Measurements from ENCODE around the gene ADGB. TPM values are rescaled to one million over a fixed set of nuclear protein-coding genes. Genes with fewer than 3 reads are reported as not detected.

ADGB gene
- total and polyA plus RNA-seq, 9 of the 15 experiments (the other 6 are each of a cell fraction or from before 2014, with no cell fraction given), result not detected

DNA sequence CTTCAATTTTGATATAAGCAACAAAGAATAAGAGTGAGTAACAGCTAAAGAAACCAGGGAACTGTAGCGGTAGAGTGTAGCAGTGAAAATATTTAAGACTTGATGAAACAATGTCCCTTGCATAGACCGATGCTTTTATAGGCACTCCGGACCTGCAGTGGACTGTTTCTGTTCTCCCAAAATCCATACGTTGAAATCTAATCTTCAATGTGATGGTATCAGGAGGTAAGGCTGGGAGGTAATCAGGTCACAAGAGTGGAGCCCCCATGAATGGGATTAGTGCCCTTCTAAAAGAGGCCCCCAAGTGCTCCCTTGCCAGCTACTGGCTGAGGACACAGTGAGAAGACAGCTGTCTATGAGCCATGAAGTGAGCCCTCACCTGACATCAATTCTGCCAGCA is 260.4 kb downstream of the ADGB start (continued):
- TF ChIP-seq CEBPG (CRISPR knock-in tag; IDR thresholded peaks at IDR 0.05), result no peak
- TF ChIP-seq CEBPG (tag; conservative IDR thresholded peaks at IDR 0.05 in 1 of 2, IDR thresholded peaks at IDR 0.05 in 1 of 2), result no peak
- TF ChIP-seq HDAC1 (IDR thresholded peaks at IDR 0.05), result no peak
- peak; percentile 57; the same call in 1 of the 2 replicates for TF ChIP-seq NR1H2 (CRISPR knock-in tag; IDR thresholded peaks at IDR 0.05)
- no peak for TF ChIP-seq POLR3A (IDR thresholded peaks at IDR 0.05; ENCODE audit: borderline replicate concordance, extremely low read depth, insufficient read depth, insufficient read length)
- no peak for TF ChIP-seq MTA1 (IDR thresholded peaks at IDR 0.05; ENCODE audit: borderline replicate concordance)
- TF ChIP-seq POLR2AphosphoS2 (IDR thresholded peaks at IDR 0.05; ENCODE audit: low read length), result no peak
- TF ChIP-seq, protein P1, sequence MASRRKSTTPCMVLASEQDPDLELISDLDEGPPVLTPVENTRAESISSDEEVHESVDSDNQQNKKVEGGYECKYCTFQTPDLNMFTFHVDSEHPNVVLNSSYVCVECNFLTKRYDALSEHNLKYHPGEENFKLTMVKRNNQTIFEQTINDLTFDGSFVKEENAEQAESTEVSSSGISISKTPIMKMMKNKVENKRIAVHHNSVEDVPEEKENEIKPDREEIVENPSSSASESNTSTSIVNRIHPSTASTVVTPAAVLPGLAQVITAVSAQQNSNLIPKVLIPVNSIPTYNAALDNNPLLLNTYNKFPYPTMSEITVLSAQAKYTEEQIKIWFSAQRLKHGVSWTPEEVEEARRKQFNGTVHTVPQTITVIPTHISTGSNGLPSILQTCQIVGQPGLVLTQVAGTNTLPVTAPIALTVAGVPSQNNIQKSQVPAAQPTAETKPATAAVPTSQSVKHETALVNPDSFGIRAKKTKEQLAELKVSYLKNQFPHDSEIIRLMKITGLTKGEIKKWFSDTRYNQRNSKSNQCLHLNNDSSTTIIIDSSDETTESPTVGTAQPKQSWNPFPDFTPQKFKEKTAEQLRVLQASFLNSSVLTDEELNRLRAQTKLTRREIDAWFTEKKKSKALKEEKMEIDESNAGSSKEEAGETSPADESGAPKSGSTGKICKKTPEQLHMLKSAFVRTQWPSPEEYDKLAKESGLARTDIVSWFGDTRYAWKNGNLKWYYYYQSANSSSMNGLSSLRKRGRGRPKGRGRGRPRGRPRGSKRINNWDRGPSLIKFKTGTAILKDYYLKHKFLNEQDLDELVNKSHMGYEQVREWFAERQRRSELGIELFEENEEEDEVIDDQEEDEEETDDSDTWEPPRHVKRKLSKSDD (conservative IDR thresholded peaks at IDR 0.05; ENCODE audit: low read length), result no peak
- no peak for TF ChIP-seq HLTF (IDR thresholded peaks at IDR 0.05)
- no peak for TF ChIP-seq ZBTB43 (CRISPR knock-in tag; IDR thresholded peaks at IDR 0.05)
- TF ChIP-seq, protein P2, sequence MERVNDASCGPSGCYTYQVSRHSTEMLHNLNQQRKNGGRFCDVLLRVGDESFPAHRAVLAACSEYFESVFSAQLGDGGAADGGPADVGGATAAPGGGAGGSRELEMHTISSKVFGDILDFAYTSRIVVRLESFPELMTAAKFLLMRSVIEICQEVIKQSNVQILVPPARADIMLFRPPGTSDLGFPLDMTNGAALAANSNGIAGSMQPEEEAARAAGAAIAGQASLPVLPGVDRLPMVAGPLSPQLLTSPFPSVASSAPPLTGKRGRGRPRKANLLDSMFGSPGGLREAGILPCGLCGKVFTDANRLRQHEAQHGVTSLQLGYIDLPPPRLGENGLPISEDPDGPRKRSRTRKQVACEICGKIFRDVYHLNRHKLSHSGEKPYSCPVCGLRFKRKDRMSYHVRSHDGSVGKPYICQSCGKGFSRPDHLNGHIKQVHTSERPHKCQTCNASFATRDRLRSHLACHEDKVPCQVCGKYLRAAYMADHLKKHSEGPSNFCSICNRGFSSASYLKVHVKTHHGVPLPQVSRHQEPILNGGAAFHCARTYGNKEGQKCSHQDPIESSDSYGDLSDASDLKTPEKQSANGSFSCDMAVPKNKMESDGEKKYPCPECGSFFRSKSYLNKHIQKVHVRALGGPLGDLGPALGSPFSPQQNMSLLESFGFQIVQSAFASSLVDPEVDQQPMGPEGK (CRISPR knock-in tag; IDR thresholded peaks at IDR 0.05; ENCODE audit: borderline replicate concordance), result 0 out of 2 replicates have a peak, but pooled peaks have one; percentile 5
- TF ChIP-seq SIN3A (IDR thresholded peaks at IDR 0.05; ENCODE audit: borderline replicate concordance in 2 of 2, control insufficient read depth in 1 of 2, low read depth in 2 of 2, low read length in 2 of 2), result no peak
- no peak for TF ChIP-seq CBFA2T3 (IDR thresholded peaks at IDR 0.05)
- TF ChIP-seq ZNF584 (CRISPR knock-in tag; IDR thresholded peaks at IDR 0.05; ENCODE audit: low read depth), result no peak
- TF ChIP-seq SMARCE1 (IDR thresholded peaks at IDR 0.05), result no peak
- TF ChIP-seq HIVEP1 (CRISPR knock-in tag; IDR thresholded peaks at IDR 0.05), result no peak
- TF ChIP-seq CSDE1 (IDR thresholded peaks at IDR 0.05), result no peak
- no peak for TF ChIP-seq FOXP1 (CRISPR knock-in tag; IDR thresholded peaks at IDR 0.05)
- no peak for TF ChIP-seq MEF2A (IDR thresholded peaks at IDR 0.05; ENCODE audit: control insufficient read depth, low read depth, low read length)
- TF ChIP-seq NCOR1 (IDR thresholded peaks at IDR 0.05), result no peak
- 0 out of 2 replicates have a peak, but pooled peaks have one; percentile 28 for TF ChIP-seq RBFOX2 (IDR thresholded peaks at IDR 0.05; ENCODE audit: low read depth, low read length)
- 0 out of 4 replicates have a peak, but pooled peaks of 1 of the 2 experiments have one; percentile 25 for TF ChIP-seq MAZ (CRISPR knock-in tag; conservative IDR thresholded peaks at IDR 0.05 in 1 of 2, IDR thresholded peaks at IDR 0.05 in 1 of 2)
- TF ChIP-seq STAG1 (CRISPR knock-in tag; IDR thresholded peaks at IDR 0.05; ENCODE audit: borderline replicate concordance), result no peak
- 0 out of 2 replicates have a peak, but pooled peaks have one; percentile 11 for TF ChIP-seq DDX20 (tag; IDR thresholded peaks at IDR 0.05; ENCODE audit: low read depth)
- no peak for TF ChIP-seq POLR2B (IDR thresholded peaks at IDR 0.05; ENCODE audit: low read depth, partially characterized antibody)
